ENCODE data around the gene KRTAP10-10.

Gene KRTAP10-10

DNA sequence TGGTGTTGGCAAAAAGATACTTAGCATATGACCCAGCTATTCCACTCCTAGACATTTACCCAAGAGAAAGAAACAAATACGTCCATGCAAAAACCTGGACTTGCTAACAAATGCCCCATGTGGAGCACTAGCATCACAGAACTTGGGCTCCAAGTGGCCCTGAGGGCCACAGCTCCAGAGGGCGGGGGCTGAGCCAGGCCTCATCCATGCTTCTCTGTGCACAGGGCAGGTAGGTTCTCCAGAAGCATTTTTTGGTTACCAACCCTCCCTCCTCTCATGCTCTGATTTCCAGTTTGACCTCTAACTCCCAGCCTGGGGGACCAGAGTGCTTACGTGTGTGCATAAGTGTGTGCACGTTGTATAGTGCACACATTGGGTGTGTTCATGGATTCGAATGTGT, 27.5 kb downstream of the KRTAP10-10 start:
- TF ChIP-seq, protein P1, sequence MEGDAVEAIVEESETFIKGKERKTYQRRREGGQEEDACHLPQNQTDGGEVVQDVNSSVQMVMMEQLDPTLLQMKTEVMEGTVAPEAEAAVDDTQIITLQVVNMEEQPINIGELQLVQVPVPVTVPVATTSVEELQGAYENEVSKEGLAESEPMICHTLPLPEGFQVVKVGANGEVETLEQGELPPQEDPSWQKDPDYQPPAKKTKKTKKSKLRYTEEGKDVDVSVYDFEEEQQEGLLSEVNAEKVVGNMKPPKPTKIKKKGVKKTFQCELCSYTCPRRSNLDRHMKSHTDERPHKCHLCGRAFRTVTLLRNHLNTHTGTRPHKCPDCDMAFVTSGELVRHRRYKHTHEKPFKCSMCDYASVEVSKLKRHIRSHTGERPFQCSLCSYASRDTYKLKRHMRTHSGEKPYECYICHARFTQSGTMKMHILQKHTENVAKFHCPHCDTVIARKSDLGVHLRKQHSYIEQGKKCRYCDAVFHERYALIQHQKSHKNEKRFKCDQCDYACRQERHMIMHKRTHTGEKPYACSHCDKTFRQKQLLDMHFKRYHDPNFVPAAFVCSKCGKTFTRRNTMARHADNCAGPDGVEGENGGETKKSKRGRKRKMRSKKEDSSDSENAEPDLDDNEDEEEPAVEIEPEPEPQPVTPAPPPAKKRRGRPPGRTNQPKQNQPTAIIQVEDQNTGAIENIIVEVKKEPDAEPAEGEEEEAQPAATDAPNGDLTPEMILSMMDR (conservative IDR thresholded peaks at IDR 0.05): no peak
- H3K27ac ChIP-seq: no peak overlapping the region

DNA sequence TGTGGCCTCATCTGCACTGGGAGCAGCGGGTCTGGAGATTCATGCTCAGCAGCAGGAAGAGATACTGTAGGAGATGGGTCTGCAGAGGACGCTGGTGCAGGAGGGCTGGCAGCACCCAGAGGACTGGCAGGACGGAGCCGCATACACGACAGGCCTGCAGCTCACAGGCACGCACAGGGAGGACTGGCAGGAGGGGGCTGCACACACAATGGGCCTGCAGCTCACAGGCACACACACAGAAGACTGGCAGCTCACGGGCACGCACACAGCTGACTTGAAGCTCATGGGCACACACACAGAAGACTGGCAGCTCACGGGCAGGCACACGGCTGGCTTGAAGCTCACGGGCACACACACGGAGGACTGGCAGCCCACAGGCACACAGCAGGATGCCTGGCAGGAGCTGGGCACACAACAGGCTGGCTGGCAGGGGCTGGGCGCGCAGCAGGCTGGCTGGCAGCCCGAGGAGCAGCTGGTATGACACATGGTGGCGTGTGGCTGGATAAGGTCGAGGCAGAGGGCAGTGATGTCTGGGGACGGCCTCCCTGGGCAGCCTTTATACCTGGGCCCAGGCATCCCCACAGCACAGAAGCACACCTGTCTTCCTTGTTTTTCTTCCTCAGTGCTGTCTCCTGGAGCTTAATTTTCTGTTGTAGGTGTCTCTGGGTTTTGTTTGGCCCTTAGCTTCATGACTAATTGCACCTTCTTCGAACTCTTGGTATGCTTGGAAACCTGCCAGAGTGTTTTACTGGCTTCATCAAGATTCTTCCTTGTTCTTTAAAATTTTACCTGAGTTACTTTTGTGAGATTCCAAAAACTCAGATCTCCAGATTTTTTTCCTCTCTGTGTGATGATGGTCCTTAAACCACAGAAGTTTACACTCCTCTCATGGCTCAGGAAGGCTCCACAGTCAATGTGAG, 29.5 kb downstream of the KRTAP10-10 start, which contains the start of gene KRTAP12-2:
KRTAP12-2 (minus strand) TSS at position 527 of the 920 bp plus-strand sequence; CDS start at position 486, 41 bp downstream.
- TF ChIP-seq, protein P1 (conservative IDR thresholded peaks at IDR 0.05): no peak
- H3K27ac ChIP-seq: no peak within 1 kb of the TSS

DNA sequence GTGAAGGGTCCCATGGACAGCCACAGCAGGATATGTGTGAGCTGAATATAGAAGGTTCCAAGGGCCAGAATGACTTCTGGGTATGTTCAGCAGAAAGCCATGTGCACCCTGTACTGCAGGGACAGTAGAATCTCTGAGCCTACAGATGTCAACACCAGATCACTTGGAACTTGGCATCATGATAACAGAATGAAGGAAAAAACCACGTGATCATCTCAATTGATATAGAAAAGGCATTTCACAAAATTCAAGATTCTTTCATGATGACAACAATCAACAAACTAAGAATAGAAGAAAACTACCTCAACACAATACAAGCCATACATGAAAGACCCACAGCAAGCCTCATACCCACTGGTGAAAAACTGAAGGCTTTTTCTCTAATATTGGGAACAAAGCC, 30.5 kb downstream of the KRTAP10-10 start:
- H3K27ac ChIP-seq: no peak overlapping the region
- TF ChIP-seq, protein P1 (conservative IDR thresholded peaks at IDR 0.05): no peak

DNA sequence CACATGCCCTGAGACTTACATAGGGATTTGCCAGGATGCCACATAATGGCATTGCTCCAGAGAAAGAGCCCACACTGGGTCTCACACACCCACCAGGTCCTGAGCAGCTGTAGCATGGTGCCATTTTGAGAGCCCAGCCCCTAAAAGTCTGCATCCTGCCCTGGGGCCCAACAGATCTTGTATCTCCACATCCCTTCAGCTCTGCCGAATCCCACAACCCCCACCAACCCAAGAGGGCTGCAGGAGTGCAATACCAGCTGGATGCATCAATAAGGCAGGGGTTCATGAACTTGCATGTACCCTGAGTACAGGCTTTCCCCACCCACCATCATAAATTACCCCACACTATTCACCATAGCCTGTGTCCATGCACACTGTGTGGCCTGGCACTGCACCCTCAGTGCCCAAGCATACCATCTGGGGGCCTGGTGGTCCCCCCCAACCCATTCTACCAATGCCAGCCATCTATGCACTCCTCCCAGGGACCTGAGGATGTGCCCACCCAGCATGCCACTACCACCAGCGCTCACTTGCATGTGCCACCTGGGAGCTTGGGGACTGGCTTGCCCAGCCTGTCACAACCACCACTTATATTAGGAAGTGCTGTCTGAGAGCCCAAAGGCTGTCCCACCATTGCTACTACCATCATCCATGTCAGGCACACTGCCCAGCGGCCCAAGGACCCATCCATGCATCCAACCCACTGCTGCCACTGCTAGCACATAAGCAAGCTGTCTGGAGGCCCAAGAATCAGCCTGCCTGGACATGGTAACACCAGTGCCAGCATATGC, 33.7 kb downstream of the KRTAP10-10 start:
- TF ChIP-seq, protein P1 (conservative IDR thresholded peaks at IDR 0.05): no peak
- no peak overlapping the region for H3K27ac ChIP-seq

DNA sequence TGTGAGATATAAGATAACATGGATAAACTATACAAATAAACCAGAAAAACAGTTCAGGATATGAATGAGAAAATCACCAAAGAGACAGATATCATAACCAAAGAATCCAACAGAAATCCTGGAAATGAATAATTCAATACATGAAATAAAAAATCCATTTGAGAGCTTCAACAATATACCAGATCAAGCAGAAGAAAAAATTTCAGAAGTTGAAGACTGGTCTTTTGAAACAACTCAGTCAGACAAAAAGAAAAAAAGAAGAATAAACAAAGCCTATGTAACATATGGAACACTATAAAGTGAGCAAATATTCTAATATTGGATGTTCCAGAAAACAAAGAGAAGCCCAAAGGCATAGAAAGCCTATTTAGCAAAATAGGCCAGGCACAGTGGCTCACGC, 34.8 kb downstream of the KRTAP10-10 start:
- H3K27ac ChIP-seq: no peak overlapping the region
- TF ChIP-seq, protein P1 (conservative IDR thresholded peaks at IDR 0.05): no peak

DNA sequence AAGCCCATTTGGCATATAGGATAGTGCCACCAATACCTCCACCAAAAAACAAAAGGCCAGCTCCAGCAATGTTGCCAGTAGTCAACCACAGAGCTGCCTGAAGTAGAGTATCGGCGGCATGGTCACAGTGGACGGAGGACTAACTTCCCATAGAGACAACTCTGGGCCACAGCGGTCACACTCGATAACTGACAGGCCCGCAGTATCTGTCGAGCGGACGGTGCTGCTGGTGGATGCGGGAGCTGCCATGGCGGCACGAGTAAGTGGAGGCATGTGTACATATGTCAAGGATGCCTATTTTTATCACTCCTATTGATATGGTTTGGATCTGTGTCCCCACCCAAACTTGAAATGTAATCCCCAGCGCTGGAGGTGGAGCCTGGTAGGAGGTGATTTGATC, 40.7 kb downstream of the KRTAP10-10 start:
- no peak overlapping the region for H3K27ac ChIP-seq
- TF ChIP-seq, protein P1 (conservative IDR thresholded peaks at IDR 0.05): no peak

DNA sequence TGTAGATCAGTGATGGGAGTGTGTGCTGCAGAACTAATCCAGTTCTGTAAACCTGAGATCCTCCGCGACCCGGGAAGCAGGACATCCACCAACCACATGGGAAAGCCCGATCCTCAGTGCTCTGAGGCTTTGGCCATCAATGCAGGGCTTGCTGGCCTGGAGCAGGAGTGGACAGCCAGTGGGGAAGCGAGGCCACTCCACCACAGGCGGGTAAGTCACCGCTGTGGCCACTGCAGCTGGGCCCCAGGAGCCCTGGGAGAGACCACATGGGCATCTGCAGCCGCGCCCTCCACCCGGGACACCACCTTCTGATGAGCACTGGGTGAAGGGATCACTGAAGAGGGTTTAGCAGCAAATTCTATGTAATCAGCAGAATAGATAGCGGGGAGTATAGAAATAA, 44.0 kb downstream of the KRTAP10-10 start:
- no peak overlapping the region for H3K27ac ChIP-seq
- TF ChIP-seq, protein P1 (conservative IDR thresholded peaks at IDR 0.05): no peak

Data from VCaP (cell line).